NCI-H2171 treated with DMSO at 0.1 percent for 48 hours (cell line): ENCODE results near the gene PPP4R3B.

Experiments
- DNase-seq: peaks from one replicate; lab custom pipeline; 2025; lab: John Stamatoyannopoulos, UW

The PPP4R3B gene

GRCh38 chr2:55511508-55512124 is 105.8 kb downstream of the PPP4R3B start:
- peak; percentile 73 for DNase-seq

GRCh38 chr2:55502590-55503141 is 114.8 kb downstream of the PPP4R3B start:
- no peak for DNase-seq

DNA sequence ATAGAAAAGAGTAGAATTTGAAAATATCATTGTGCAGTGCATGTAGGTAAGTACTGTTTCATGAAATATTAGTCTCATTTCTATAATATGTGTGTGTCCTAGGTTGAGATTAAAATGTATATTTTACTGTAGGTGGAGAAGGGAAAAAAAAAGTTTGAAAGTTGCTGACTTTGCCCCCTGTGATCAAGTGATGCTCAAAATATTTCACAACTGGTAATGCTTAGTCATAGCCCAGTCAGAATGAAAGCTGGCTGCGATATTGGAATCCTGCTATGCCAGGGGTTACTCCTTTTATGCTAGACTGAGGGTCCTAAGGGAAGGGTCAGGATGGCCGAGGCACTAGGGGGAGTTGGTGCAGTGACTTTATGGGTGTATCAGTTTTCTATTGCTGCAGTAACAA is 117.4 kb downstream of the PPP4R3B start:
- no peak for DNase-seq

GRCh38 chr2:55498582-55498981 is 118.8 kb downstream of the PPP4R3B start:
- DNase-seq = no peak
